K562 (cell line): ENCODE results near the gene IRF2BP2. TPM values are rescaled to one million over a fixed set of nuclear protein-coding genes. Genes with fewer than 3 reads are reported as not detected.

ENCODE experiments used
- E2F6 ChIP-seq, 2 experiments: IDR thresholded peaks; 2 replicates each; pipeline ENCODE4 v1.6.1; 2011; ENCODE audit warnings: borderline replicate concordance in 1 of 2, control low read depth in 1 of 2, low read depth in 1 of 2, low read length in 1 of 2, mild to moderate bottlenecking in 1 of 2, mixed read lengths in 1 of 2, moderate library complexity in 1 of 2; ENCODE audit not compliant: insufficient read depth in 1 of 2, insufficient read length in 1 of 2, poor library complexity in 1 of 2, severe bottlenecking in 1 of 2; ENCODE audit errors: extremely low read depth in 1 of 2
- ESRRA ChIP-seq: fragments of 450-650 bp; IDR thresholded peaks from 2 replicates; pipeline ENCODE4 v1.6.1; 2014; ENCODE audit warnings: low read depth, mild to moderate bottlenecking, moderate library complexity, borderline replicate concordance
- MEF2A ChIP-seq: IDR thresholded peaks from 2 replicates; pipeline ENCODE4 v1.6.1; 2011; ENCODE audit warnings: low read depth, mild to moderate bottlenecking, low read length, moderate library complexity; ENCODE audit not compliant: control insufficient read depth
- POLR2A ChIP-seq: fragments of 450-650 bp; conservative IDR thresholded peaks from 2 replicates; pipeline ENCODE4 v1.6.1; 2016
- PYGO2 ChIP-seq: fragments of 450-650 bp; IDR thresholded peaks from 2 replicates; pipeline ENCODE4 v1.6.1; 2016; ENCODE audit warnings: mild to moderate bottlenecking, missing genetic modification characterization, moderate library complexity, missing compliant biosample characterization
- RB1 ChIP-seq: fragments of 450-650 bp; IDR thresholded peaks from 2 replicates; pipeline ENCODE4 v1.6.1; 2017; ENCODE audit warnings: low read depth, mild to moderate bottlenecking
- ZNF696 ChIP-seq: fragments of 250-450 bp; sonication (Bioruptor Pico); conservative IDR thresholded peaks from 2 replicates; pipeline ENCODE4 v1.4.0; 2020; ENCODE audit warnings: mild to moderate bottlenecking, moderate library complexity
- polyA plus RNA-seq, 8 experiments: library from polyadenylated mRNA; depleted of rRNA in 4 of 8; stranded (reverse) in 5 of 8; unstranded in 3 of 8; fragments of >200 nt; fragmentation: Nextera tagmentation in 2 of 8; fragmentation: Illumina TruSeq in 1 of 8; extraction: Ambion mirVana in 2 of 8; extraction: Trizol in 1 of 8; gene quantifications; 2 replicates each; pipeline versions ENCODE4 v1.2.1 to v1.2.3, GENCODE V29; 2011 to 2014; ENCODE audit warnings: inconsistent platforms in 1 of 8, missing spikeins in 1 of 8
- total RNA-seq, 7 experiments: library from RNA; depleted of rRNA in 6 of 7; stranded (reverse); fragments of >200 nt in 6 of 7; fragmentation: Illumina TruSeq in 2 of 7; extraction: Trizol in 2 of 7; gene quantifications; 2 replicates each; pipeline versions ENCODE4 v1.2.1 to v1.2.3, GENCODE V29; 2011 to 2021; ENCODE audit warnings: low replicate concordance in 1 of 7
- TF ChIP-seq, protein P1 (sequence below): sonication (generic); formaldehyde crosslinking; IDR thresholded peaks from 2 replicates; pipeline ENCODE4 v1.8.1; 2022; ENCODE audit warnings: missing genetic modification reagents

IRF2BP2 gene
- total and polyA plus RNA-seq, 9 of the 15 experiments (the other 6 are each of a cell fraction or from before 2014, with no cell fraction given), result 7.7 to 68.6 (median 22.1) TPM

- no peak for TF ChIP-seq MEF2A
- no peak for TF ChIP-seq E2F6 (IDR thresholded peaks at IDR 0.05; ENCODE audit: borderline replicate concordance in 1 of 2, extremely low read depth in 1 of 2, insufficient read depth in 1 of 2, insufficient read length in 1 of 2, low read depth in 1 of 2, low read length in 1 of 2, poor library complexity in 1 of 2, severe bottlenecking in 1 of 2)
- TF ChIP-seq ZNF696 (CRISPR knock-in tag), result no peak
- TF ChIP-seq PYGO2 (tag), result no peak
- TF ChIP-seq ESRRA, result no peak
- TF ChIP-seq RB1, result no peak
- TF ChIP-seq, protein P1, sequence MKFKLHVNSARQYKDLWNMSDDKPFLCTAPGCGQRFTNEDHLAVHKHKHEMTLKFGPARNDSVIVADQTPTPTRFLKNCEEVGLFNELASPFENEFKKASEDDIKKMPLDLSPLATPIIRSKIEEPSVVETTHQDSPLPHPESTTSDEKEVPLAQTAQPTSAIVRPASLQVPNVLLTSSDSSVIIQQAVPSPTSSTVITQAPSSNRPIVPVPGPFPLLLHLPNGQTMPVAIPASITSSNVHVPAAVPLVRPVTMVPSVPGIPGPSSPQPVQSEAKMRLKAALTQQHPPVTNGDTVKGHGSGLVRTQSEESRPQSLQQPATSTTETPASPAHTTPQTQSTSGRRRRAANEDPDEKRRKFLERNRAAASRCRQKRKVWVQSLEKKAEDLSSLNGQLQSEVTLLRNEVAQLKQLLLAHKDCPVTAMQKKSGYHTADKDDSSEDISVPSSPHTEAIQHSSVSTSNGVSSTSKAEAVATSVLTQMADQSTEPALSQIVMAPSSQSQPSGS (CRISPR knock-in tag), result no peak
- no peak for TF ChIP-seq POLR2A
Measured at GRCh38 chr1:234598974-234599616, 10.9 kb downstream of the IRF2BP2 start (continued).
